C4-2B (cell line): ENCODE results near the gene PAK1.

Experiments
- CTCF ChIP-seq: fragments of 450-650 bp; conservative IDR thresholded peaks from 2 replicates; pipeline ENCODE4 v1.5.1; 2017; ENCODE audit warnings: mild to moderate bottlenecking
- ZFX ChIP-seq: fragments of 450-650 bp; IDR thresholded peaks from 2 replicates; pipeline ENCODE4 v1.6.1; 2017

DNA sequence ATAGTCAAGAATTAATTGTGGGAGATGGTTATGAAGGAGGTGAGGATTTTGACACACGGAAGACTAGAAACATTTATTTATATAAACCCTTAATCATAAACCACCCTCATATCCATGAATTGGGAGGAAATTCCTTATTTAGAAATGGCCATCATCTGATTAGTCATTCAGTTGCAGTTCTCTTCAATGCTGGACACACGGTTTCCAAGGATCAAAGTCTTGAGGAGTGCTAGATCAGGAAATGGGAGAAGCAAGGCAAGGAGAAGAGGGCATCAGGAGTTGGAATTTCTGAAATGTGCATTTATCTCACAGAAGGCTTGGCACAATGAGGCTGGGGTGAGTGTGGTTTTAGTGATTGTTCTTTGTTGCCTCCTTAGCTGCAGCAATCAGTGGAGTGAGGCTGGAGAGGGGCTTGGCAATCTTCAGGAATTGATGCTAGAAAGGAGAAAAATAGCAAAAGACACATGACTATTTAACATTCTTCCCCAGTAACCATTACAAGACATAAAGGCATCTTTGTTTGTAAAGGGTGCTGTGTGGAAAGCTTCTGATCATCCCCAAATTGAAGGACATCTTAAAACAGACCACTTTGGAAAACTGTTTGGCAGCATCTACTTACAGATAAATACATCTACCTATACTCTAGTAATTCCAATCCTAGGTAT lies 150.8 kb downstream of the PAK1 start:
- no peak for TF ChIP-seq CTCF
- no peak for TF ChIP-seq ZFX
